Measurements from ENCODE around the gene PDGFB.
A peak's percentile ranks its signal among the peaks of the same experiment; 100 is the strongest.

Gene PDGFB

DNA sequence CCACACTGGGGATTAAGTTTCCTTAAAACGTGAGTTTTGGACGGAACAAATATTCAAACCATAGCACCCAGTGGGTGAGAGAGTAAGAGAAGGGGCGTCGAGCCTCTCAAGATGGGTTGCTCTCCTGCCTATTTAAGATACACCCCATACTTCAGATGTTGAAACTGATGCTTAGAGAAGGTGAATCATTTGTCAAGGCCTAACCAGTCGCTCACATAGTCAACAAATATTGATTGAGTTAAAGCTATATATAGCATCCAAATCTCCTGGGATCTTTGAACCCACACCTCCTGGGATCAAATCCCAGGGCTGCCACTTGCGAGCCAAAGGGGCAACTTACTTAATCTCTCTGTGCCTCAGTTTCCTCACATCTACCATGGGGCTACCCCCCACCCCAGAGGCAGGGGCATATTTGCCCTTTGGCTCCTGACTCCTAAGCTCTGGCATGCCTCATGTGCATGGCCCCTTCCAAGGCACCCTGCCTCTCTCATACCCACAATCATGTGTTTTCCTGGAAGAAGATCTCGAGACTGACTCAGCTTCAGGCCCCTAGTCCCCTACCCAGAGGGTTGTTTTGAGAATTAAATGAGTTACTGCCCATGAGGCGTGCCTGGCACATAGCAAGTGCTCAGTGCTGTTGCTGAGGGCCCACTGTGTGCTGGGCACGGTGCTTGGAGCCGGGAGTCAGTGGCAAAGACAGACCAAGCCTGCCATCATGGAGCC is 19.0 kb upstream of the PDGFB start:
- no peak for DNase-seq (ENCODE audit: low read depth, low spot score)
- peaks cover 4% of the 10 kb centered on the region; the same call in 1 of the 2 replicates for H3K9me3 ChIP-seq (ENCODE audit: insufficient read depth, low read length)
- no peaks in the 10 kb centered on the region for H3K36me3 ChIP-seq (ENCODE audit: insufficient read depth, insufficient read length, low read length)
- TF ChIP-seq SUZ12 (IDR thresholded peaks at IDR 0.05; ENCODE audit: extremely low read depth, insufficient read depth, insufficient read length) (no peak), YY1 (IDR thresholded peaks at IDR 0.05; ENCODE audit: insufficient read depth, insufficient read length) (no peak), ZNF274 (IDR thresholded peaks at IDR 0.05; ENCODE audit: low read depth, low read length) (no peak)
- H3K27me3 ChIP-seq (ENCODE audit: insufficient read depth, insufficient read length), result no peaks in the 10 kb centered on the region
- no peak overlapping the region for H3K4me3 ChIP-seq (ENCODE audit: insufficient read length, low read depth)
- peaks cover 6% of the 10 kb centered on the region for H3K4me1 ChIP-seq (ENCODE audit: insufficient read depth, insufficient read length)
- H3K9ac ChIP-seq (ENCODE audit: insufficient read length, low read depth), result no peak overlapping the region

DNA sequence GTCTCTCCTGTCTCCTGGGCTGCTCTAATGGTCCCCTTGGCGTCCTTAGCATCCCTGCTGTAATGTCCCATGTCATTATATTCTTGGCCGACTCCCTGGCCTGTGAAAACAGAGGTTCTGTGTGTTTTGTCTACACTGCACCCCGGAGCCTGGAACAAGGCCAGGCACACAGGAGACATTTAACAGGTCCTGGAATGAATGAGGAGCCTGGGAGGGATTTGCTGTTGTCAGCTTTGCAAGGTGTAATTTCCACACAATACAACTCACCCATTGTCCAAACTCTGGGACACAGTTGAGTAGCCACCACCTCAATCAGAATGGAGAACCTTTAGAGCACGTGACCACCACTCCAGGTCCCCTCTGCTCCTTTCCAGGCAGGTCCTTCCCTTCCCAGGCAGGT is 14.9 kb upstream of the PDGFB start:
- Histone ChIP-seq H3K4me1 (ENCODE audit: insufficient read depth, insufficient read length) (peaks cover 7% of the 10 kb centered on the region), H3K9me3 (ENCODE audit: insufficient read depth, low read length) (peaks cover 4% of the 10 kb centered on the region; the same call in 1 of the 2 replicates), H3K27me3 (ENCODE audit: insufficient read depth, insufficient read length) (no peaks in the 10 kb centered on the region), H3K36me3 (ENCODE audit: insufficient read depth, insufficient read length, low read length) (no peaks in the 10 kb centered on the region), H3K4me3 (ENCODE audit: insufficient read length, low read depth) (no peak overlapping the region), H3K9ac (ENCODE audit: insufficient read length, low read depth) (no peak overlapping the region)
- DNase-seq (ENCODE audit: low read depth, low spot score), result no peak
- TF ChIP-seq YY1 (IDR thresholded peaks at IDR 0.05; ENCODE audit: insufficient read depth, insufficient read length) (no peak), SUZ12 (IDR thresholded peaks at IDR 0.05; ENCODE audit: extremely low read depth, insufficient read depth, insufficient read length) (no peak), ZNF274 (IDR thresholded peaks at IDR 0.05; ENCODE audit: low read depth, low read length) (no peak)

DNA sequence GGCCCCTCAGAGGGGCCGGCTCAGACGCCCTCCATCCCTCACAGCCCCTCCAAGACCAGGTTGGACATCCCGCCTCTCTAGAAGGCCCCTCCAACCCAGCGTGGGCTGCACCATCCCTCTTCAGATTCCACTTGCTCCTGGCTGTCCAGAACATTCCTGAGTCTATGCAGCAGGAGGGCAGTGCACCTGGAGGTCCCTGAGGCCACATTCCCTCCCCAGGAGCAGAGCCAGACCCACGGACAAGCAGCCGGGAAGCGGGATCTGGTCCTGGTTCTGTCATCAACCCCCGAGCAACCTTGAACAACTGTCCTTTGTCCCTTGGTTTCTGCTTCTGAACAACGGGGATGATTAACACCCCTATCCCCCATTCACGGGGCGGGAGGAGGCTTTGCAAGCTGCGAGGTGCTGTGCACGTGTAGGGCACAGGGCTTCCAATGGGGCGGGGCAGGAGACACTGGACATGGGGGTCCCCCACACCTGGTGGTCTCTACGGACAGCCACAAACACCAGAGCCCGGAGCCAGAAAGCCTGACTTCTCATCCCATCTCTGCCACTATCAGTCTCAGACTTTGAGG is 13.2 kb upstream of the PDGFB start:
- no peak overlapping the region for H3K4me3 ChIP-seq (ENCODE audit: insufficient read length, low read depth)
- peaks cover 15% of the 10 kb centered on the region for H3K4me1 ChIP-seq (ENCODE audit: insufficient read depth, insufficient read length)
- DNase-seq (ENCODE audit: low read depth, low spot score), result no peak
- H3K36me3 ChIP-seq (ENCODE audit: insufficient read depth, insufficient read length, low read length), result no peaks in the 10 kb centered on the region
- peaks cover 4% of the 10 kb centered on the region; the same call in 1 of the 2 replicates for H3K9me3 ChIP-seq (ENCODE audit: insufficient read depth, low read length)
- TF ChIP-seq YY1 (IDR thresholded peaks at IDR 0.05; ENCODE audit: insufficient read depth, insufficient read length) (no peak), SUZ12 (IDR thresholded peaks at IDR 0.05; ENCODE audit: extremely low read depth, insufficient read depth, insufficient read length) (no peak), ZNF274 (IDR thresholded peaks at IDR 0.05; ENCODE audit: low read depth, low read length) (no peak)
- H3K27me3 ChIP-seq (ENCODE audit: insufficient read depth, insufficient read length), result no peaks in the 10 kb centered on the region
- peak overlapping the region; percentile 32 for H3K9ac ChIP-seq (ENCODE audit: insufficient read length, low read depth)

DNA sequence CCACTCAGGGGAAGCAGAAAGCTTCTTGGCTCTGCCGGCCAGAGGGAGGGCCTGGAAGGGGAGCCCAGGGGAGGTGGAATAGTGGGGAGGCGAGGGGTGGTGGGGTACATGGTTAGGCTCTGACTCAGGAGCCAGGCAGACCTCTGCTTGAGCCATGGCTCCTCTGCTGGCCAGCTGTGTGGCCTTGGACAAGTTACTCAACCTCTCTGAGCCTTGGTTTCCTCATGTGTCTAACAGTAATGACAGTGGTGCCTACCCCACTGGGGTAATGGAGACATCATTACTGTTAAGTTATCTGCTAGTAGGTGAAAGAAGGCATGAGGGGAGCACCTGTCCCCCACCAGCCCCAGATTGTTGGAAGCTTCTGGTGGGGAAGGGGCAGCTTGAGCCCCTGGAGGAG is 12.2 kb upstream of the PDGFB start:
- Histone ChIP-seq H3K36me3 (ENCODE audit: insufficient read depth, insufficient read length, low read length) (no peaks in the 10 kb centered on the region), H3K4me3 (ENCODE audit: insufficient read length, low read depth) (no peak overlapping the region), H3K9me3 (ENCODE audit: insufficient read depth, low read length) (peaks cover 2% of the 10 kb centered on the region; the same call in 1 of the 2 replicates), H3K4me1 (ENCODE audit: insufficient read depth, insufficient read length) (peaks cover 23% of the 10 kb centered on the region), H3K27me3 (ENCODE audit: insufficient read depth, insufficient read length) (peaks cover 6% of the 10 kb centered on the region), H3K9ac (ENCODE audit: insufficient read length, low read depth) (no peak overlapping the region)
- no peak for DNase-seq (ENCODE audit: low read depth, low spot score)
- TF ChIP-seq ZNF274 (IDR thresholded peaks at IDR 0.05; ENCODE audit: low read depth, low read length) (no peak), YY1 (IDR thresholded peaks at IDR 0.05; ENCODE audit: insufficient read depth, insufficient read length) (no peak), SUZ12 (IDR thresholded peaks at IDR 0.05; ENCODE audit: extremely low read depth, insufficient read depth, insufficient read length) (no peak)

DNA sequence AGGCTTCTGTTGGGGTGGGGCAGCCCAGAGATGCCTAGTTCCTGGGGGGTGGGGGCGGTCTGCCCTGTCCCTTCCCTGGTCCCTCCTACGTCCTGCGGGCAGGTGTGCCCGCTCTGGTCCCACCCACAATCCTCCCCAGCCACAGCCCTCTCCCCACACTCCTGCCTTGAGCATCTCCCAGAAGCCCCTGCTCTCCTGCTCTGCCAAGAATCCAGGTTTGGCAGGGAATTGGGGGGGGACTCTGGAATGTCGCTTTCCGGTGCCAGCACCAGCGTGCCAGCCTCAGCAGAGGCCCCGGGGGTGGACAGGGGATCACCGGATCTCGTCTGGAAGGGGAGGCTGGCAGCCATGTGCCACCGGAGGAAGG is 11.4 kb upstream of the PDGFB start:
- TF ChIP-seq YY1 (IDR thresholded peaks at IDR 0.05; ENCODE audit: insufficient read depth, insufficient read length) (no peak), ZNF274 (IDR thresholded peaks at IDR 0.05; ENCODE audit: low read depth, low read length) (no peak), SUZ12 (IDR thresholded peaks at IDR 0.05; ENCODE audit: extremely low read depth, insufficient read depth, insufficient read length) (no peak)
- no peaks in the 10 kb centered on the region for H3K36me3 ChIP-seq (ENCODE audit: insufficient read depth, insufficient read length, low read length)
- no peak for DNase-seq (ENCODE audit: low read depth, low spot score)

DNA sequence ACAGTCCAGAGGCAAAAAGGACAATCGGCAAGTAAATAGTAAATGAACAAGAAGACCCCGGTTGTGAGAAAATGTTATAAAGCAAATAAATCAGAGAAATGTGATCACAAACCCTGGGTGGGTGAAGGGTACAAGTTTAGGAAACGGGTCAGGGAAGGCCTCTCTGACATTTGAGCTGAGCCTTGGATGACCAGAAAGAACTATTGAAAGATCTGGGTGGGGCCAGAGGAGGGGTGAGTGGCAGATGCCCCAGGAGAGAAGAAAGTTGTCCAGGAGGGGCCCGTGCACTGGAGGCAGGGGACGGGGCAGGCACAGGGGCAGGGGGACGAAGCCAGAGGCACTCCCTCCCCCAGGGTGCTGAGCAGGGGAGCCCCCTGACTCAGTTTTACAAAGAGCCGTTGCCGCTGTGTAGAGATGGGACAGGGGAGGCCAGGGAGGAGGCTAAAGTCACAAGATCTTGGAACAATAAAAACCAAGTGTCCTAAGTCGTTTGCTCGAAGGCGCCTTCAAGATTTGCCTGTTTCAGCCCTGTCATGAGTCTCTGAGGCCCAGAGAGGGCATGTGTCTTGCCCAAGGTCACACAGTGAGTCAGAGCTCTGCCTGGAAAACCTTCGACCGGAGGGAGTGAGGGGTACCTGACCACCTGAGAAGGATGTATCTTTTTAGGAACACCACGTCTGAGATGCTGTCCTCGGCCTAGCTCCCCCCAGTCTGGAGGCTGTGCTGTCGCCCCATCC is 10.8 kb upstream of the PDGFB start:
- Histone ChIP-seq H3K4me3 (ENCODE audit: insufficient read length, low read depth) (no peak overlapping the region), H3K27me3 (ENCODE audit: insufficient read depth, insufficient read length) (peaks cover 6% of the 10 kb centered on the region), H3K36me3 (ENCODE audit: insufficient read depth, insufficient read length, low read length) (no peaks in the 10 kb centered on the region), H3K9me3 (ENCODE audit: insufficient read depth, low read length) (no peaks in the 10 kb centered on the region), H3K9ac (ENCODE audit: insufficient read length, low read depth) (no peak overlapping the region), H3K4me1 (ENCODE audit: insufficient read depth, insufficient read length) (peaks cover 24% of the 10 kb centered on the region)
- DNase-seq (ENCODE audit: low read depth, low spot score), result no peak
- no peak for TF ChIP-seq ZNF274 (IDR thresholded peaks at IDR 0.05; ENCODE audit: low read depth, low read length)
- no peak for TF ChIP-seq YY1 (IDR thresholded peaks at IDR 0.05; ENCODE audit: insufficient read depth, insufficient read length)
- TF ChIP-seq SUZ12 (IDR thresholded peaks at IDR 0.05; ENCODE audit: extremely low read depth, insufficient read depth, insufficient read length), result no peak

More for the DNA sequence above, 11.4 kb upstream of the PDGFB start:
- Histone ChIP-seq H3K27me3 (ENCODE audit: insufficient read depth, insufficient read length) (peaks cover 6% of the 10 kb centered on the region), H3K4me1 (ENCODE audit: insufficient read depth, insufficient read length) (peaks cover 23% of the 10 kb centered on the region), H3K9me3 (ENCODE audit: insufficient read depth, low read length) (no peaks in the 10 kb centered on the region), H3K9ac (ENCODE audit: insufficient read length, low read depth) (no peak overlapping the region), H3K4me3 (ENCODE audit: insufficient read length, low read depth) (no peak overlapping the region)

DNA sequence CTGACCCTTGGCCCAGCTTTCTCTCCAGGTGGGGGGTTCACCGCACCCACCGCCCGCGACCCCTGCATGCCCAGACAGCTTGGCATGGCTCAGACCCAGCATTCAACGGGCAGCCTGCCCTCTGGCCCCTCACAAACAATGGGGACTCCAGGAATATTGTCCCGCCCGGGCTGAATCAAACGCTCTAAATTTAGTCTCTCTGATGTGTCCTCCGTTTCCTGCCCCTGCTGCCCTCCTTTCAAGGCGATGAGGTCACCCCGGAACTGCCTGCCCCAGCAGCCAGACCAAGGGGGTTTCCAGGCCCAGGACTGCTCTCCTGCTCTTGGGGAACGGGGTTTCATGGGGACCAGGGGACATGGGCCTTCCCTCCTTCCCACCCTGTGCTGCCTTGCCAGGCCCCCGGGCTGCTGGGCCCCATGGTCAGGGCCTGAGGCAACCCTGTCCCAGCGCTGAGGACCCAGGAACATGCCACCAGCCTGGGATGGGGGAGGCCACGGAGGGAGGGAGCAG is 10.1 kb upstream of the PDGFB start:
- Histone ChIP-seq H3K27me3 (ENCODE audit: insufficient read depth, insufficient read length) (peaks cover 6% of the 10 kb centered on the region), H3K9ac (ENCODE audit: insufficient read length, low read depth) (no peak overlapping the region), H3K9me3 (ENCODE audit: insufficient read depth, low read length) (no peaks in the 10 kb centered on the region), H3K36me3 (ENCODE audit: insufficient read depth, insufficient read length, low read length) (no peaks in the 10 kb centered on the region), H3K4me3 (ENCODE audit: insufficient read length, low read depth) (no peak overlapping the region), H3K4me1 (ENCODE audit: insufficient read depth, insufficient read length) (peaks cover 29% of the 10 kb centered on the region)
- DNase-seq (ENCODE audit: low read depth, low spot score), result no peak
- TF ChIP-seq YY1 (IDR thresholded peaks at IDR 0.05; ENCODE audit: insufficient read depth, insufficient read length) (no peak), ZNF274 (IDR thresholded peaks at IDR 0.05; ENCODE audit: low read depth, low read length) (no peak), SUZ12 (IDR thresholded peaks at IDR 0.05; ENCODE audit: extremely low read depth, insufficient read depth, insufficient read length) (no peak)

All from NT2/D1 (cell line).